Activated CD8-positive, alpha-beta memory T cell treated with anti-CD3 and anti-CD28 coated beads for 36 hours (primary cell): ENCODE results near the gene CNTD1. TPM values are rescaled to one million over a fixed set of nuclear protein-coding genes. Genes with fewer than 3 reads are reported as not detected.

Experiments
- CTCF ChIA-PET: fragments of 350-600 bp; sonication (Branson Sonifier 250); formaldehyde crosslinking; loops from one replicate; lab custom pipeline; 2021; ENCODE audit warnings: antibody characterized with exemption; lab: Charles Lee
- POLR2A ChIA-PET: fragments of 350-600 bp; sonication (Branson Sonifier 250); formaldehyde crosslinking; loops from one replicate; lab custom pipeline; 2021; ENCODE audit warnings: antibody characterized with exemption; lab: Charles Lee
- total RNA-seq, 2 experiments: library from RNA; stranded (reverse); gene quantifications; one replicate each; pipeline ENCODE4 v1.2.3, GENCODE V29; 2021

The CNTD1 gene
- total RNA-seq, 2 experiments from 2014 or later: not detected

DNA sequence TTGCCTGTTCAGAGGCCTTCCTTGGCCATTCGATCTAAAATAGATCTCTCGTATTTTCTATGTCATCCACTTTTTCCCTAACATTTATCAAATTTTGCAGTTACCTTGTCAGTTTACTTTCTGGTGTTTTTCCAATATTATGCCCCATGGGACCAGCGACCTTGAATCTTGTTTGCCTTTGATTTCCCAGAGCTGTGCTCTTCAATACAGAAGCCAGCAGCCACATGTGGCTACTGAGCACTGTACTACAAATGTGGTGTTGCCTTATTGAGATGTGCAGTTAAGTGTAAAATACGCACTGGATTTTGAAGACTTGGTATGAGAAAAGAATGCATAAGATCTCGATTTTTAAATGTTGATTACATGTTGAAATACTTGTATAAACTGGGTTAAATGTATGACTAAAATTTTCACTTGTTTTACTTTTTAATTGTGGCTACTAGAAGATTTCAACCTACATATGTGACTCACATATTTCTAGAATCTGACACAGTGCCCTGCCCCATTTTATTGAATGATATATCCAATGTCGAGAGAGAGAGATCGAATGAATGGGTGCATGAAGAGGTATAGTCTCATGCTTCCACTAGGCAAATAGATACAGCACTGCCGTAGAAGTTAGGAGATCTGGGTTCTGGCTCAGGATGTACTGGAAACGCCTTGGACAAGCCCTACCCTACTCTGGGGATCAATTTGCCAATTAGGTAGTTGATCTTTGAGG is 33.7 kb downstream of the CNTD1 start:
- CTCF ChIA-PET: interaction anchor here (0.9 to 3.0 kb wide), 4 partner anchors 8 to 166 kb away, joined by 3 to 18 read pairs (median 6); partner anchors contain the start of genes BECN1 and RPL27
- POLR2A ChIA-PET: interaction anchor here (0.9 to 1.9 kb wide), 4 partner anchors 8 to 228 kb away, joined by 5 to 15 read pairs (median 6); partner anchors contain the start of genes BECN1 and RPL27

DNA sequence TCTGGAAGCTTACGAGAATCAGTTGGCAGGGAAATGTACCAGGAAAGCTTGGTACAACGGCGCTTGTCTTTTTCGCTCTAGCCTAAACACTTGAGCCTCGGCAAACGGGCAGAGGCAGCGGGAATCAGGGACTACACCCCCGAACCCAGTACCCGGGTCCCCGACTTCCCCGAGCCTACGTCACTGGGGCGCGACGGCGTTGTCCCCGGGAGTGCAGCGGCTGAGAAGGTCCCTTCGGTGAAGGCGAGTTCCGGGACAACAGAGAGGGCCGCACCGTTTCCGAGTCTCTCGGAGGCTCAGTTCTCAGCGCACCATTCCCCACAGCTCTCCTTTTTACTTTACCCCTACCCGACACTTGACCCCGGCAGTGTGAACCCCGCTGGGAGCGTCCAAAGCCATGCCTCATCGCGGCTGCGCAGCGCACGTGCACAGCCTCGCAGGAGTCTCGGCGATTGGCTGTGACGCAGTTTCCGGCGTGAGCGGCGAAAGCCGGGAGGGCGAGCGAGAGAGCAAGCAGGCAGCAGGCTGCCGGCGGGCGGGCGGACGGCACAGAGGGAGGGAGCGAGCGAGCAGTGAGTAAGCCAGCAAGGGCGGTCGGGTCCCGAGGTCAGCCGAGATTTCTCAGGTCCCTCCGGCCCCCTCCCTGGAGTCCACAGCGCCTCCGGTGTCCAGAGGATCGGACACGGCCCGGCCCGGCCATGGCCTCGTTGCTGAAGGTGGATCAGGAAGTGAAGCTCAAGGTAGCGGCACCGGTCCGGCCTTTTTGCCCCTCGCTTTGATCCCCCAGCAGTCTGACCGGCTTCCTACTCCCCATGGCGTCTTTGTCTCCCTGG is 34.5 kb downstream of the CNTD1 start, which contains the start of gene PSME3:
TSS of gene PSME3 (plus strand) at position 464 of the 833 bp plus-strand sequence. CDS start at position 699, 235 bp downstream.
- CTCF ChIA-PET: interaction anchor here (0.9 to 3.0 kb wide), 5 partner anchors 9 to 165 kb away, joined by 3 to 18 read pairs (median 4); partner anchors contain the start of genes BECN1 and RPL27
- POLR2A ChIA-PET: interaction anchor here (0.7 to 1.9 kb wide), 7 partner anchors 9 to 229 kb away, joined by 4 to 15 read pairs (median 5); partner anchors contain the start of genes BECN1, RPL27 and VPS25

DNA sequence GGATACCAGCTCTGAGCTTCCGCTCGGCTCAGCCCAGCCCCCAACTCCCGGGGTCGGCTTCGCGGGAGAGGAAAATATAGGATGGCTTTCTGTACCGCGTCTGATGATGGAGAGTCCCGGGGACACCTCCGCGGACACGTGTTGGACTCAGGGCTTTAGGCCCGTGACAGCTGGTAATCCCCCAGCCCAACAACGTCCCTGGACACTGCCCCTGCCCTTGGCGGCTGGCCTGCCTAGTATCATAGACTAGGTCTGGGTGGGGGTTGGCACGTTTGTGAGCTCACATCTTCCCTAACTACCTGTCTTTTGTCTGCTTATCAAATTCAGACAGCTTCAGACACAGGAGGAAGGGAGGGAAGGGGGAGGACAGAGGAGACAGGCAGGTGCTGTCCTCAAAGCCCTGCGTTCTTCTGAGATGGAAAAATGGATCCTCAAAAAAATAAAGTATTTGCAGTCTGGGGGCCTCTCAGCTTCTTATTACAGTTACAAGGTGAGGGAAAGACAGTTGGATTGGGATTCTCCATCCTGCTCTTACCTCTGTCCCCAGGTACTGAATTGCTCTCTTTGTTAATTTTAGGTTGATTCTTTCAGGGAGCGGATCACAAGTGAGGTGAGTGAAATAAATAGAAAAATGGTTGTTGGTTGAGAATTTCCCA is 35.2 kb downstream of the CNTD1 start:
- CTCF ChIA-PET: interaction anchor here (1.3 to 3.0 kb wide), 4 partner anchors 9 to 164 kb away, joined by 4 to 18 read pairs (median 6); partner anchors contain the start of genes BECN1 and RPL27
- POLR2A ChIA-PET: interaction anchor here (0.7 to 1.9 kb wide), 6 partner anchors 9 to 229 kb away, joined by 4 to 15 read pairs (median 4); partner anchors contain the start of genes BECN1, RPL27 and VPS25

DNA sequence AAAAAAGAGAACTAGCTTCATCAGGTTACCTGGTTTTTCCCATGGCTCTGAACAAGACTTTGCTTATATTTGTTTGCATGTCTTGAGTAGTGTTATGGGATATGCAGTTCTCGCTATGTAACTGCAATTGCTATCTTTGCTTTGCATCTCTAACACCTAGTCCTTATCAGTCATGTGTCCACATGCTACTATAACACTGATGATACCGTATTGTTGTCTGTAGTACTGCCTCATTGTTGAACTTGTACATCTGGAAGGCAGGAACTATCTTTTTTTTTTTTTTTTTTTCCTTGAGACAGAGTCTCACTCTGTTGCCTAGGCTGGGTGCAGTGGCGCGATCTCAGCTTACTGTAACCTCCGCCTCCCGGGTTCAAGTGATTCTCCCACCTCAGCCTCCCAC is 37.1 kb downstream of the CNTD1 start:
- ChIA-PET POLR2A (no interaction called here), CTCF (interaction anchor here (3.1 kb wide), 1 partner anchor 11 kb away, joined by 10 read pairs; the partner anchor contains the start of gene BECN1)

DNA sequence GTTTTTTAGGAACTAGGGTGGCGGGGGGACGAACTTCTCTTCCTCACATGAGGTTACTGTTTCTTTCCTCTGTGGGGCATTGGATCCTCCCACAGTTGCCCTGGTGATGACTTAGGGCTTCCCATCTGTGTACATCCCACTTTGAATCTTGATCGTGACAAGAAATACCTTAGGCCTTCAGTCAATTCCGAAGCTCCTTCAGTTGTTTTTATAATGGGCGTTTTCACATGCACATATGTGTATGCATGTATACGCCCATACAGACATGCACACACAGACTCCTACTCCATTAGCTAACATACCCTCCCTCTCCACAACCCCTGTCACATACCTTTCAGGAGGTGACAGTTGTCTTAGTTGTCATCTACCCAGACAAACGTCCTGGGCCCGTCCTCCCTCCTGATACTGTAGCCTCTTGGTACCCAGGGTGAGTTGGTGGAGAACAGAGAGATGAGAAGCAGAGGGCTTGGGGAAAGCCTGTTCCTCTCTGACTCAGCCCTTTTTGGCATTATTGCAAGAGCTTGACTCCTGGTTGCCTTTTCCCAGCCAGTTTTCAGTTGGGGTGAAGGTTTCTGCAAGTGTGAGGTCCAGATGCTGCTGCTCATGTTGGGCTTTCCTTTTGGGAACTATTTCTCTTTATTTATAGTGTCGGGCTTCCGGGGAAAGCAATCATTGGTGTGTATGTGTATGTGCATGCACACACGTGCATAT is 43.5 kb downstream of the CNTD1 start:
- POLR2A ChIA-PET: interaction anchor here (0.7 kb wide), 1 partner anchor 22 kb away, joined by 3 read pairs; no protein-coding TSS in a partner anchor
- CTCF ChIA-PET: interaction anchor here (0.9 to 1.5 kb wide), 3 partner anchors 8 to 95 kb away, joined by 3 to 4 read pairs (median 3); no protein-coding TSS in a partner anchor

DNA sequence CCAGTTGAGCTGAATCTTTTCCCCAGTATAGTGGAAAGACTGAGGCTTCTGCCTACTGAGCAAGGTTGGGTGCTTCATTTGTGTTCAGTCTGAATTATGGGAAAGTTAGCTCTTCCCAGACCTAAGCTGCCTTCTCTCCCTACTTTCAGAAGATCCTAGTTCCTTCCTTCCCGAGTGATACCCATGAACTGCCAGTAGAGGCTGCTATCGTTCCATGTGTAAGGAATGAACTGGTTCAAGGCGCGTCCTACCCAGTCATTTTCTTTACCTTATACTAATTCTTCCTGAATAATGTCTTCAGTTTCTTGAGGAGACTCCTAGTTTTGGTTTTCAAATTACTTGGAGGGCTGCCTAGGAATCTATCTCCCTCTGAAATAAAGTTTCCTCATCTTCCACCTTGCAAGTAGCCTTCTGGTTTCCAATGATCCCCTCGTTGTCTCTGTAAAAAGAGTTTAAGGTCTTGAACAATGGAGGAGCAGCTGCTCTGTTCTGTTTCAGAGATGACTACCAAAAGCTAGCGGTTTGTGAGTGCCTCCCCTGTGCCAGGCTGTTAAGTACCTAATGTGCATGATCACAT is 44.8 kb downstream of the CNTD1 start:
- POLR2A ChIA-PET: no interaction called here
- CTCF ChIA-PET: interaction anchor here (1.5 kb wide), 1 partner anchor 10 kb away, joined by 4 read pairs; no protein-coding TSS in a partner anchor

DNA sequence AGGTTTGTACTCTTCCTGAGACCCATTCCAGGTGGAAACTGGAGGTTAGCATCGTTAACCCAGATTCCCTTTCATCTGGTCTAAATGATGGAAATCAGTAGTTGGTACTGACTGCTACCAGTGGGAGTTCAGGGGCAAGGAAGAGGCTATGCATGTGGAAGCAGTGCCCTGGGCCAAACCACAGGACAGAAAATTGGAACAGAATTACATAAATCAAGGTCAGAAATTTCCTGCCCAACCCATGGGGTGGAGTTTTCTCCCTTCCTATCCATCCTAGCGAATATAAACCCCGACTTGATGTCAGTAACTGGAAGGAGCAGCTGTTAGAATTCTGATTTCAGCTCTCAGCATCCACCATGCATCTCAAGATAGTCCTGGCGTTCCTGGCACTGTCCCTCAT is 45.6 kb downstream of the CNTD1 start, which contains the start of gene AOC2:
TSS of gene AOC2 (plus strand) at position 310 of the 400 bp plus-strand sequence. CDS start at position 357, 47 bp downstream.
- ChIA-PET POLR2A (interaction anchor here (0.6 kb wide), 1 partner anchor 140 kb away, joined by 4 read pairs; no protein-coding TSS in a partner anchor), CTCF (interaction anchor here (1.7 kb wide), 1 partner anchor 21 kb away, joined by 5 read pairs; the partner anchor contains the start of gene BECN1)

DNA sequence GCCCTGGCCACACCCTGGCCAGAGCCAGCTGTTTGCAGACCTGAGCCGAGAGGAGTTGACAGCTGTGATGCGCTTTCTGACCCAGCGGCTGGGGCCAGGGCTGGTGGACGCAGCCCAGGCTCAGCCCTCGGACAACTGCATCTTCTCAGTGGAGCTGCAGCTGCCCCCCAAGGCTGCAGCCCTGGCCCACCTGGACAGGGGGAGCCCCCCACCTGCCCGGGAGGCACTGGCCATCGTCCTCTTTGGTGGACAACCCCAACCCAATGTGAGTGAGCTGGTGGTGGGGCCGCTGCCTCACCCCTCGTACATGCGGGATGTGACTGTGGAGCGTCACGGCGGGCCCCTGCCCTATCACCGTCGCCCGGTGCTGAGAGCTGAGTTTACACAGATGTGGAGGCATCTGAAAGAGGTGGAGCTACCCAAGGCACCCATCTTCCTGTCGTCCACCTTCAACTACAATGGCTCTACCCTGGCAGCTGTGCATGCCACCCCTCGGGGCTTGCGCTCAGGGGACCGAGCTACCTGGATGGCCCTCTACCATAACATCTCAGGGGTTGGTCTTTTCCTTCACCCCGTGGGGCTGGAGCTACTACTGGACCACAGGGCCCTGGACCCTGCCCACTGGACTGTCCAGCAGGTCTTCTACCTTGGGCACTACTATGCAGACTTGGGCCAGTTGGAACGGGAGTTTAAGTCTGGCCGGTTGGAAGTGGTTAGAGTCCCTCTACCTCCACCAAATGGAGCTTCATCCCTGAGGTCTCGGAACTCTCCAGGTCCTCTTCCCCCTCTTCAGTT is 46.3 kb downstream of the CNTD1 start:
- CTCF ChIA-PET: interaction anchor here (1.3 to 2.0 kb wide), 3 partner anchors 21 to 153 kb away, joined by 3 to 8 read pairs (median 5); partner anchors contain the start of genes BECN1 and RPL27
- POLR2A ChIA-PET: interaction anchor here (0.5 to 1.7 kb wide), 4 partner anchors 11 to 153 kb away, joined by 3 to 4 read pairs (median 4); partner anchors contain the start of genes BECN1, PSME3 and RPL27

DNA sequence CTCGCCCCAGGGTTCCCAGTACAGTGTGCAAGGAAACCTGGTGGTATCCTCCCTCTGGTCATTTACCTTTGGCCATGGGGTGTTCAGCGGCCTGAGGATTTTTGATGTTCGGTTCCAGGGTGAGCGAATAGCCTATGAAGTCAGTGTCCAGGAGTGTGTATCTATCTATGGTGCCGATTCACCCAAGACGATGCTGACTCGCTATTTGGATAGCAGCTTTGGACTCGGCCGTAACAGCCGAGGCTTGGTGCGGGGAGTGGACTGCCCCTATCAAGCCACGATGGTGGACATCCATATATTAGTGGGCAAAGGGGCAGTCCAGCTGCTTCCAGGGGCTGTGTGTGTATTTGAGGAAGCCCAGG is 46.9 kb downstream of the CNTD1 start:
- ChIA-PET POLR2A (interaction anchor here (1.0 to 1.7 kb wide), 3 partner anchors 12 to 152 kb away, joined by 3 to 4 read pairs (median 3); partner anchors contain the start of genes BECN1, PSME3 and RPL27), CTCF (interaction anchor here (0.6 to 2.0 kb wide), 4 partner anchors 22 to 1172 kb away, joined by 3 to 8 read pairs (median 4); partner anchors contain the start of genes BECN1 and RPL27)

DNA sequence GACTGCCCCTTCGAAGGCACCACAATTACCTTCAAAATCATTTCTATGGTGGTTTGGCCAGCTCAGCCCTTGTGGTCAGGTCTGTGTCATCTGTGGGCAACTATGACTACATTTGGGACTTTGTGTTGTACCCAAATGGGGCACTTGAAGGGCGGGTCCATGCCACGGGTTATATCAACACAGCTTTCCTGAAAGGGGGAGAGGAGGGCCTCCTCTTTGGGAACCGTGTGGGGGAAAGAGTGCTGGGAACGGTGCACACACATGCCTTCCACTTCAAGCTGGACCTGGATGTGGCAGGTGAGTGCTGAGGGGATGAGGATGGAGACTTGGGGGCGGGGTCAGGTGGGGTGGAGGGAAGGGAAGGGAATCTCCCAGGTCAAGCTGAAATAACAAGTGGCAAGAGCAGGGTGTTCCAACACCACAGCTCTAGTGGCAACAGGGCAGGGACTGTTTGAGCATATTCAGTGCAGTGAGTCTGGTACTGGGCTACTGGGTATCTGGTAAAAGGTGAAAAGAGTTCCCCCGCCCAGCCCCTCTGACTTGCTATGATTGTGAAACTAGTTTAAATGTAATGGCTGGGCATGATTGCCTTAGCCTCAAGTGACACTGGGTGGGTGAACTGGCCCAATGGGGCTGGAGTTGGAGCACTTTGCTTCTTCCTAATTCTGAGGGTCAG is 47.4 kb downstream of the CNTD1 start:
- POLR2A ChIA-PET: interaction anchor here (1.0 to 1.7 kb wide), 3 partner anchors 13 to 152 kb away, joined by 3 to 4 read pairs (median 3); partner anchors contain the start of genes BECN1, PSME3 and RPL27
- CTCF ChIA-PET: interaction anchor here (0.6 to 2.0 kb wide), 4 partner anchors 13 to 1172 kb away, joined by 3 to 8 read pairs (median 3); partner anchors contain the start of genes PSME3 and RPL27

DNA sequence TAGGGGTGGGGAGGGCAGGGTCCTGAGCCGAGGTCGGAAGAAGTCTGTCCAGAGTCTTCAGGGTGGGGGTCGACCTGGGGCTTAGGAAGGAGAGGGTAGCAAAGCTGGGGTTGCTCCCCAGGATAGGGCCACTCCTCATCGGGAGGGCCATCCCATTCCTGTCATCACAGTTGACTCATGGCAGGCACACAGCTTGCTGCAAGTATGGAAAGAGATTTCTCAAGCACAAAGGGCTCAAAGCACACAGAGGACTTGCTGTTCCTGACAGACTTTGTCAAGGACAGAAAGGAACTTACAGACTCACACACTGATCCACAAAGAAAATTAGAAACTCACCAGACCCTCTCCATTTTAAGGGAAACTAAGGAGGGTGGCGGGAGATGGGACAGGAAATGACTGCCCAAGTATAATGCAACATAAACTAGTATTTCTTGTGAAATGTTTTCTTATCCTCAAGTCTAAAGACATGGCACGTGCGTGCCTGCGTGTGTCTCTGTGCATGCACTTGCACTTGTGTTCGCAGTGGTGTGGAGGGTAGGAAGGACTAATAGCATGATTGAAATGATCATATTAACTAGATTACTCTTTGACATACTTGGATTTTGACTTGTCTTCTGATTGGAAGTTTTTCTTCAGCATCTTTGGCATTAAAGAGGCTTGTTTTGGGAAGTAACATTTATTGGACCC is 48.1 kb downstream of the CNTD1 start:
- ChIA-PET CTCF (interaction anchor here (0.9 to 2.0 kb wide), 2 partner anchors 14 to 151 kb away, joined by 3 to 8 read pairs; partner anchors contain the start of genes PSME3 and RPL27), POLR2A (interaction anchor here (1.7 kb wide), 1 partner anchor 13 kb away, joined by 4 read pairs; the partner anchor contains the start of gene PSME3)

DNA sequence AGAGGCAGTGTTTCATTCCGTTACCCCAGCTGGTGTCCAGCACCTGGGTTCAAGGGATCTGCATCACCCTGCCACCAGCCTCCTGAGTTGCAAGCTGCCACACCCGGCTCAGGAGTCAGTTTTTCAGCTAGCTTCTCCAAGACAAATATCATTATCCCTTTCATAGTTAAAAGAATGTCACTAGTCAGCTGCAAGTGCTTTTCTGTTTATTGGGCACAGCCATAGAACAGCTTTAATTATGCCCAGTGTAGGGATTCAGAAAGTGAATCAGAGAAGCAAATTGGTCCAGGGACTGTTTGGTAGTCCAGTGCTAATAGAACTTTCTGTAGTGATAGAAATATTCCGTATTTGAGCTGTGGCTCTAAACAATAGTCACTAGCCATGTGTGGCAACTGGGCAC is 49.4 kb downstream of the CNTD1 start:
- POLR2A ChIA-PET: interaction anchor here (0.6 kb wide), 2 partner anchors 31 to 156 kb away, joined by 3 read pairs; no protein-coding TSS in a partner anchor
- CTCF ChIA-PET: interaction anchor here (0.6 to 0.7 kb wide), 3 partner anchors 8 to 117 kb away, joined by 3 to 4 read pairs (median 3); no protein-coding TSS in a partner anchor

DNA sequence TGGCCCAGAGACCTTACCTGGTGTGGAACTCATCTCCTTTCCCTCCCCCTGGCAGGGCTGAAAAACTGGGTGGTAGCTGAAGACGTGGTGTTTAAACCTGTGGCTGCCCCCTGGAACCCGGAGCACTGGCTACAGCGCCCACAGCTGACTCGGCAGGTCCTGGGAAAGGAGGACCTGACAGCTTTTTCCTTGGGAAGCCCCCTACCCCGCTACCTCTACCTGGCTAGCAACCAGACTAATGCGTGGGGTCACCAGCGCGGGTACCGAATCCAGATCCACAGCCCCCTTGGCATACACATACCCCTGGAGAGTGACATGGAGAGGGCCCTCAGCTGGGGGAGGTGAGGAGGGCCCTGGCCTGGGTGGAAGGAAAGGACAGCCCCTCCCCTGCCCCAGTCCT is 50.4 kb downstream of the CNTD1 start:
- ChIA-PET POLR2A (no interaction called here), CTCF (no interaction called here)

DNA sequence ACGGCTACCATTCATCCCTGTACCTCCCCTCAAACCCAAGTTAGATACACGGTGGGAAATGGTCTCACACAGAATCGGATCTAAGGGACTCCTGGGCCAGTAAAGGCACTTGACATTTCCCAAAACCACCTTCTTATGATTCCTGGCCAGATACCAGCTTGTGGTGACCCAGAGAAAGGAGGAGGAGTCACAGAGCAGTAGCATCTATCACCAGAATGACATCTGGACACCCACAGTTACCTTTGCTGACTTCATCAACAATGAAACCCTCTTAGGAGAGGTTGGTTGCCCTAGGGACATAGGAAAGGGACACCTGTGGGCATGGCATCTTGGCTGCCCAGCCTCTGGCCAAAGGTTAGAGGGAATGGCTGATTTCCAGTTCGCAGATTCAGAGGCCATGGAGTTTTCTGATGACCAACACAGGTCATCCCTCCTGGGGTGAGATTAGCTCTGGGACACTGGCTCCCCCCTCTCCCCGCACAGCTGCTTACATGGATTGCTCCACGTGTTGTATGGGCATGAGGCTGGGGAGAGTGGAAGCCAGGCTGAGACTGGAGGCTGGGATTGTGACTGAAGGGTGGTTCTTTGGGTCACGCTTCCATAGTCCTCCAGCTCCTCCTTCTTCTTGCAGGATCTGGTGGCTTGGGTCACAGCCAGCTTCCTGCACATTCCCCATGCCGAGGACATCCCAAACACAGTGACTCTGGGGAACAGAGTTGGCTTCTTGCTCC is 51.0 kb downstream of the CNTD1 start:
- ChIA-PET POLR2A (no interaction called here), CTCF (no interaction called here)
